NB4 (cell line): ENCODE results near the gene HIRA.
A peak's percentile ranks its signal among the peaks of the same experiment; 100 is the strongest.

Source experiments
- DNase-seq: peaks from one replicate; pipeline ENCODE4 v3.0.0; 2010; ENCODE audit warnings: low read depth
- H3K4me3 ChIP-seq: one replicate; pipeline ENCODE4 v1.5.1; 2011; ENCODE audit warnings: mild to moderate bottlenecking, low read depth, low read length, moderate library complexity
- MYC ChIP-seq: IDR thresholded peaks from 2 replicates; pipeline ENCODE4 v1.6.1; 2011; ENCODE audit warnings: low read depth, low read length
- POLR2A ChIP-seq: IDR thresholded peaks from 2 replicates; pipeline ENCODE4 v1.6.1; 2011; ENCODE audit warnings: mild to moderate bottlenecking; ENCODE audit not compliant: insufficient read length; ENCODE audit errors: extremely low read depth
- TF ChIP-seq, protein P1 (sequence below): IDR thresholded peaks from 2 replicates; pipeline ENCODE4 v1.6.1; 2011; ENCODE audit warnings: low read depth, low read length
- TF ChIP-seq, protein P2 (sequence below): IDR thresholded peaks from one replicate; pipeline ENCODE4 v1.5.1; 2012; ENCODE audit warnings: low read depth, low read length

HIRA gene

DNA sequence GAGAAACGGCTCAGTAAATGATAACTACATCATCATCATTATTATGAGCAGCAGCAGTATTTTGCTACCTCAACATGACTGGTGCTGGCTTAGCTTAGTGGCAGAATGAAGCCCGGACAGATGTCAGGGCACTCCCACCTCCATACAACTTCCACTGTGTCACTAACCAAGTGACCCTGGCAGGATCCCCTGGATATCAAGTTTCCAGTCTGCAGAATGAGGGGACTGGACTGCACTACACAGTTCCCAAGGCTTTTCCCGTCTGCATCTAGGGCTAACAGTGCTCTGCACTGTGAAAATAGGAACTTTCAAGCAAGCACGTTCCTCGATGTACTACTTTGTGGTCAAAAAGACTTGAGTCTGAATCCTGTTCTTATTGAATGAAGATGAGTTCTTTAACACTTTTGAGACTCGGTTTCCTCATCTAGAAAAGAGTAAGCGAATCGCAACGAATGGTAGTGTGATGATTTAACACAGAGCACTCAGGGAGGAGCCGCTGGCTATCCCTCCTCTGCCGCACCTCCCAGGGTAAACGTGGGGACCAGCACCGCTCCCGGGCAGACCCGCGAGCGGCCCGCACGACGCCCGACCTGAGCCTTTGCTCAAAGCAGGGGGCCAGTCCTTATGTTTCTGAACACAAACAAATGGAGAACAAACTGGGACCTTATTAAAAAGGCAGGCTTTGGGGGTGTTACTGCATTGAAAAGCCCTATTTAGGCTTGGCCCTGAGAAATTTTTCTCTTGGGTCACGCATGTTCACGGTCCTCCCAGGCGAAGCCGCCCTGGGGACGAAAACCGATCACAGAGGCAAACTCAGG, 140.9 kb downstream of the HIRA start:
- peak overlapping the region; percentile 70 for H3K4me3 ChIP-seq
- TF ChIP-seq POLR2A (no peak), MYC (no peak)
- TF ChIP-seq, protein P1, sequence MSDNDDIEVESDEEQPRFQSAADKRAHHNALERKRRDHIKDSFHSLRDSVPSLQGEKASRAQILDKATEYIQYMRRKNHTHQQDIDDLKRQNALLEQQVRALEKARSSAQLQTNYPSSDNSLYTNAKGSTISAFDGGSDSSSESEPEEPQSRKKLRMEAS = no peak
- TF ChIP-seq, protein P2, sequence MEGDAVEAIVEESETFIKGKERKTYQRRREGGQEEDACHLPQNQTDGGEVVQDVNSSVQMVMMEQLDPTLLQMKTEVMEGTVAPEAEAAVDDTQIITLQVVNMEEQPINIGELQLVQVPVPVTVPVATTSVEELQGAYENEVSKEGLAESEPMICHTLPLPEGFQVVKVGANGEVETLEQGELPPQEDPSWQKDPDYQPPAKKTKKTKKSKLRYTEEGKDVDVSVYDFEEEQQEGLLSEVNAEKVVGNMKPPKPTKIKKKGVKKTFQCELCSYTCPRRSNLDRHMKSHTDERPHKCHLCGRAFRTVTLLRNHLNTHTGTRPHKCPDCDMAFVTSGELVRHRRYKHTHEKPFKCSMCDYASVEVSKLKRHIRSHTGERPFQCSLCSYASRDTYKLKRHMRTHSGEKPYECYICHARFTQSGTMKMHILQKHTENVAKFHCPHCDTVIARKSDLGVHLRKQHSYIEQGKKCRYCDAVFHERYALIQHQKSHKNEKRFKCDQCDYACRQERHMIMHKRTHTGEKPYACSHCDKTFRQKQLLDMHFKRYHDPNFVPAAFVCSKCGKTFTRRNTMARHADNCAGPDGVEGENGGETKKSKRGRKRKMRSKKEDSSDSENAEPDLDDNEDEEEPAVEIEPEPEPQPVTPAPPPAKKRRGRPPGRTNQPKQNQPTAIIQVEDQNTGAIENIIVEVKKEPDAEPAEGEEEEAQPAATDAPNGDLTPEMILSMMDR = no peak
- peak; percentile 43 for DNase-seq

DNA sequence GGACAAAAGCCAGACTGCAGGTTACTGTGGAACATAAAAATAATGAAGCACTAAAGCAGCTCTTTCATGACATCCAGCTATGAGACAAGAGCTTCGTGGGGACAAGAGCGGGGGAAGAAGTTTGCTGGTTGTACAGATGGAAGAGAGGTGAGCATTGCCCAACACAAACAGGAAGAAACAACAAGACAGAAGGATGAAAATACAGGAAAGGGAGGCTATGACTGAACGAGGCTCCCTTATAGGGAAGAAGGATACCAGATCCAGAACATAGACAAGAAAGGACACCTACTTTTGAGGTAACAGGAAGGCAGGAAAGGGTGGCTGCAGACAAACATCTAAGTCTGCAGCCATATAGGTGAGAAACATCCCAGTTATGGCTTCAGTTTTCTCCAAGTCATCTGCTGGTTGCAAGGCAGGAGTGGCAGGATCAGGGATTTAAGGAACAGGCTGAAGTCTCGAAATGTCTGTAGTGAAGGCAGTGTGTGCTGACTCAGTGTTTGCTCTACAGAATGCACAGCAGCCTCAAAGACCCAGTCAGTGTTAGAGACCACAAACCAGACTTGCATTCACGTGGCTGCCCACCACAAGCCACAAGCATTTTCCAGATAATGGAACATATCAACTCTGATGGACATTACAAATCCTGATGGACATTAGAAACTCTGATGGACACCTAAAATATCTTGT, 141.9 kb downstream of the HIRA start:
- peak; percentile 59 for DNase-seq
- TF ChIP-seq, protein P2 = no peak
- TF ChIP-seq MYC = no peak
- TF ChIP-seq, protein P1 = no peak
- no peak for TF ChIP-seq POLR2A
- H3K4me3 ChIP-seq = no peak overlapping the region

DNA sequence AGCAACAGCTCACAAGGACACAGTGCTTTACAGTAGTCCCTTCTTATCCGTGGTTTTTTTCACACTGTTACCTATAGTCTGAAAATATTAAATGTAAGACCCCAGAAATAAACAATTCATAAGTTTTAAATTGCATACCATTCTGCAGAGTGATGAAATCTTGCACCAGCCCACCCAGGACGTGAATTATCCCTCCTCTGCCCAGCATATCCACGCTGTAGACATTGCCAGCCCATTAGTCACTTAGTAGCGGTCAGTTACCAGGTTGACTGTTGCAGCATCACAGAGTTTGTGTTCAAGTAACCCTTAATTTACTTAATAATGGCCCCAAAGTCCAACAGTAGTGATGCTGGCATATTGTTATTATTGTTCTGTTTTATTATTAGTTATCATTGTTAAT, 143.6 kb downstream of the HIRA start:
- DNase-seq = no peak
- TF ChIP-seq, protein P2 = no peak
- TF ChIP-seq POLR2A = no peak
- TF ChIP-seq, protein P1 = no peak
- TF ChIP-seq MYC = no peak
- H3K4me3 ChIP-seq = no peak overlapping the region

DNA sequence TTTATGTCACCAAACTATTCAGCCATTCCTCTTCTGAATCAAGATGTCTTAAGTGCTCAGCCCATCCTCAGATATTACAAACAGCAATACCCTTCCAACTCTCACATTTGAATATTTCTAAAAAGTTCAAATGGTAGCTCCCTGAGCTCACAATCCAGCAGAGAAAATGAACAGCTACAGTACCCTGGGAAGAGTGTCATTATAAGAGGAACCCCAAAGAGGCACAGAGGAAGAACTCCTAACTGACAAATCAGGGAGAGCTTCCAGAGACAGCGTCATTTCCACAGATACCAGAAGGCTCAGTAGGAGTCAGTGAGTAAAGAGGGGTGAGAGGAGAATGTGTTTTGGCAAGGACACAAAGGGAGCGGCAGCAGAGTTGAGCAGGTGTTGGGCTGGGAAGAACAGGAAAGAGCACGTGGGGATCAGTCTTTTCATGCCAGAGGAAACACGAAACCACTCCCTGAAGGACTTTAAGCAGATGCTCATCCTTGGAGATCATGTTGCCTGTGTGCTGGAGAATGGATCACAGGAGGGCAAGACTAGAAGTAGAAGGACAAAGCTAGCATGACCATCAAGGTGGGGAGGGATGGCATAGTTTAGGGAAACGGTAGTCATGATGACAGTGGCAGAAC, 144.3 kb downstream of the HIRA start:
- no peak overlapping the region for H3K4me3 ChIP-seq
- DNase-seq = no peak
- TF ChIP-seq MYC (no peak), POLR2A (no peak)
- TF ChIP-seq, protein P1 = no peak
- TF ChIP-seq, protein P2 = no peak

DNA sequence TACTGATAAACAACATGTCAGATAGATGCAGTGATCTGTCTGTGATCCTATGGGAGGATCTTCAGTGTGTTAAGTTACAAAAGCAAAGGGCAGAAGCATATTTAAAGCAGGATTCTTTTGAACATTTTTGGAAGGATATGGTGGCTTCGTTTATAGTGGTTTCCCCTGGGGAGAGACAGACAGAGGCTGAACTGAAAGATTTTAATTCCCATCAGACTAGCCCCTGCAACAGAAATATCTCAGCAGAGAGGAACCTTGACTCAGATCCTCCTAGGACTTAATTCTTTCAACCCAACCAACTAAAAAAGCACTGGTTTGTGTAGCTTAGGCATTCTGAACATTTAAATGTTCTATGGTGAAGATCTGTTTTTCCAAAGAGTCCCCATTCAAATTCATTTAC, 145.7 kb downstream of the HIRA start:
- no peak overlapping the region for H3K4me3 ChIP-seq
- TF ChIP-seq, protein P2 = no peak
- TF ChIP-seq MYC (no peak), POLR2A (no peak)
- no peak for DNase-seq
